IMR-90 (cell line): Measurements from ENCODE around the gene HYI.

Experiments used
- MXI1 ChIP-seq: IDR thresholded peaks from 2 replicates; pipeline ENCODE4 v1.6.1; 2012; ENCODE audit warnings: low read depth, mild to moderate bottlenecking, low read length, moderate library complexity, borderline replicate concordance
- NFE2L2 ChIP-seq: fragments of 150-350 bp; IDR thresholded peaks from 2 replicates; pipeline ENCODE4 v1.6.1; 2016; ENCODE audit warnings: low read depth, mild to moderate bottlenecking, low read length
- POLR2A ChIP-seq: IDR thresholded peaks from 2 replicates; pipeline ENCODE4 v1.6.1; 2012; ENCODE audit warnings: mild to moderate bottlenecking, low read depth, low read length
- RAD21 ChIP-seq: IDR thresholded peaks from 2 replicates; pipeline ENCODE4 v1.6.1; 2012; ENCODE audit warnings: low read length, improper control_type of control experiment
- RCOR1 ChIP-seq: IDR thresholded peaks from 2 replicates; pipeline ENCODE4 v1.6.1; 2012; ENCODE audit warnings: mild to moderate bottlenecking, low read length, improper control_type of control experiment; ENCODE audit not compliant: insufficient replicate concordance
- RFX5 ChIP-seq: IDR thresholded peaks from 2 replicates; pipeline ENCODE4 v1.8.0; 2012; ENCODE audit warnings: low read depth, mild to moderate bottlenecking, low read length, moderate library complexity
- TF ChIP-seq, protein P1 (sequence below): conservative IDR thresholded peaks from 2 replicates; pipeline ENCODE4 v1.5.1; 2012; ENCODE audit warnings: mild to moderate bottlenecking, low read depth, low read length, improper control_type of control experiment
- TF ChIP-seq, protein P2 (sequence below): fragments of 150-350 bp; IDR thresholded peaks from 2 replicates; pipeline ENCODE4 v1.6.1; 2016; ENCODE audit warnings: low read depth, mild to moderate bottlenecking, low read length, moderate library complexity, borderline replicate concordance
- TF ChIP-seq, protein P3 (sequence below): fragments of 150-350 bp; IDR thresholded peaks from 2 replicates; pipeline ENCODE4 v1.6.1; 2017; ENCODE audit warnings: mild to moderate bottlenecking, antibody characterized with exemption, low read length, low read depth

DNA sequence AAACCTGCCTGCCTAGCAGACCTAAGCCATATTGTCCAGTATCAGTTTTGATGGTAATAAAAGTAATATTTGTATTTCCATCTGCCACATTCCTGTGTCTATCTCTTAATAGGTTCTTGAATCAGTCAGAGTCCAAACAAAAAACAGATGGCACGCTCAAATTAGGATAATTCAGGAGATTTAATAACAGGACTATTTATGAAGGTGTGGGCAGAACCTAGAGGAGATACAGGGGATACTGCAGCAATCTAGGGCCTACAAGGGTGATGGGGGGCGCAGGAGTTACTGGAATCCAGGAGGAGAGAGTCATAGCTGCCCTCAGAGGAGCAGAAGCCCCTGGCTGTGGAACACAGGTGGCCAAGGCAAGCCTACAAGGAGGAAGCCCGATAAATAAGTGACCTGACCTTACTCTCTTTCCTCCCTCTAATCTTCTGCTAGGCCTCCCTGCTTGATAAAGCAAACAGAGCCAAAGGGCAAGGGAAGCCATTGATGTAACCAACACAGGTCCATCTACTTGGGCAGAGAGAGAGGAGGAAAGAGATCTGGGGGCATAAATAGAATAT lies 11.9 kb upstream of the HYI start:
- TF ChIP-seq, protein P1, sequence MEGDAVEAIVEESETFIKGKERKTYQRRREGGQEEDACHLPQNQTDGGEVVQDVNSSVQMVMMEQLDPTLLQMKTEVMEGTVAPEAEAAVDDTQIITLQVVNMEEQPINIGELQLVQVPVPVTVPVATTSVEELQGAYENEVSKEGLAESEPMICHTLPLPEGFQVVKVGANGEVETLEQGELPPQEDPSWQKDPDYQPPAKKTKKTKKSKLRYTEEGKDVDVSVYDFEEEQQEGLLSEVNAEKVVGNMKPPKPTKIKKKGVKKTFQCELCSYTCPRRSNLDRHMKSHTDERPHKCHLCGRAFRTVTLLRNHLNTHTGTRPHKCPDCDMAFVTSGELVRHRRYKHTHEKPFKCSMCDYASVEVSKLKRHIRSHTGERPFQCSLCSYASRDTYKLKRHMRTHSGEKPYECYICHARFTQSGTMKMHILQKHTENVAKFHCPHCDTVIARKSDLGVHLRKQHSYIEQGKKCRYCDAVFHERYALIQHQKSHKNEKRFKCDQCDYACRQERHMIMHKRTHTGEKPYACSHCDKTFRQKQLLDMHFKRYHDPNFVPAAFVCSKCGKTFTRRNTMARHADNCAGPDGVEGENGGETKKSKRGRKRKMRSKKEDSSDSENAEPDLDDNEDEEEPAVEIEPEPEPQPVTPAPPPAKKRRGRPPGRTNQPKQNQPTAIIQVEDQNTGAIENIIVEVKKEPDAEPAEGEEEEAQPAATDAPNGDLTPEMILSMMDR: no peak
- TF ChIP-seq RCOR1: no peak
- TF ChIP-seq, protein P2, sequence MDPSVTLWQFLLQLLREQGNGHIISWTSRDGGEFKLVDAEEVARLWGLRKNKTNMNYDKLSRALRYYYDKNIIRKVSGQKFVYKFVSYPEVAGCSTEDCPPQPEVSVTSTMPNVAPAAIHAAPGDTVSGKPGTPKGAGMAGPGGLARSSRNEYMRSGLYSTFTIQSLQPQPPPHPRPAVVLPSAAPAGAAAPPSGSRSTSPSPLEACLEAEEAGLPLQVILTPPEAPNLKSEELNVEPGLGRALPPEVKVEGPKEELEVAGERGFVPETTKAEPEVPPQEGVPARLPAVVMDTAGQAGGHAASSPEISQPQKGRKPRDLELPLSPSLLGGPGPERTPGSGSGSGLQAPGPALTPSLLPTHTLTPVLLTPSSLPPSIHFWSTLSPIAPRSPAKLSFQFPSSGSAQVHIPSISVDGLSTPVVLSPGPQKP: no peak
- TF ChIP-seq, protein P3, sequence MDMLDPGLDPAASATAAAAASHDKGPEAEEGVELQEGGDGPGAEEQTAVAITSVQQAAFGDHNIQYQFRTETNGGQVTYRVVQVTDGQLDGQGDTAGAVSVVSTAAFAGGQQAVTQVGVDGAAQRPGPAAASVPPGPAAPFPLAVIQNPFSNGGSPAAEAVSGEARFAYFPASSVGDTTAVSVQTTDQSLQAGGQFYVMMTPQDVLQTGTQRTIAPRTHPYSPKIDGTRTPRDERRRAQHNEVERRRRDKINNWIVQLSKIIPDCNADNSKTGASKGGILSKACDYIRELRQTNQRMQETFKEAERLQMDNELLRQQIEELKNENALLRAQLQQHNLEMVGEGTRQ: no peak
- no peak for TF ChIP-seq POLR2A
- no peak for TF ChIP-seq MXI1
- TF ChIP-seq RAD21: no peak
- TF ChIP-seq NFE2L2: no peak
- TF ChIP-seq RFX5: no peak
